Lower lobe of right lung (tissue), 2 donors: ENCODE results near the gene LRRC1. TPM values are rescaled to one million over a fixed set of nuclear protein-coding genes. Genes with fewer than 3 reads are reported as not detected.
A peak's percentile ranks its signal among the peaks of the same experiment; 100 is the strongest.

Source experiments
- ATAC-seq, 2 donors: fragments of 200-7000 bp; cut with Tn5 transposase; one replicate each; pipeline ENCODE4 v1.9.1; 2020 to 2022; ENCODE audit warnings: mild to moderate bottlenecking in 2 of 2, moderate library complexity in 2 of 2
- DNase-seq: peaks from one replicate; pipeline ENCODE4 v3.0.0-alpha.2; 2020
- H3K27ac ChIP-seq: fragments of 200-600 bp; one replicate; pipeline ENCODE4 v1.8.0; 2022
- H3K27me3 ChIP-seq: fragments of 200-600 bp; one replicate; pipeline ENCODE4 v1.8.0; 2022; ENCODE audit warnings: low read depth
- H3K36me3 ChIP-seq: fragments of 200-600 bp; one replicate; pipeline ENCODE4 v1.8.0; 2022; ENCODE audit warnings: mild to moderate bottlenecking
- H3K4me1 ChIP-seq: fragments of 200-600 bp; one replicate; pipeline ENCODE4 v1.8.0; 2022
- H3K4me3 ChIP-seq: fragments of 200-600 bp; one replicate; pipeline ENCODE4 v1.8.0; 2022; ENCODE audit warnings: mild to moderate bottlenecking
- H3K9me3 ChIP-seq: fragments of 200-600 bp; one replicate; pipeline ENCODE4 v1.8.0; 2022
- CTCF ChIP-seq: fragments of 200-600 bp; IDR thresholded peaks from one replicate; pipeline ENCODE4 v1.8.0; 2022; ENCODE audit warnings: antibody characterized with exemption, mild to moderate bottlenecking
- intact Hi-C: fragments of 100-400 bp; cut with DNase I; formaldehyde crosslinking; loops from one replicate; pipeline ENCODE4 v1.11.0; 2022
- long read RNA-seq: library from polyadenylated mRNA; unstranded; transcript quantifications from one replicate; pipeline ENCODE4 v2.0.0, GENCODE V29; 2021
- total RNA-seq: library from RNA; stranded (reverse); fragmentation: NEBNext Ultra II Directional; extraction: Animal tissue kit (Norgen Biotek cat#: 25700); gene quantifications from one replicate; pipeline ENCODE4 v1.2.1, GENCODE V29; 2021
- donor health status: DM: no; HTN: yes; CAD: no; lungs with severe emphysema.

LRRC1 gene
- 13.4 TPM for total RNA-seq
- long read RNA-seq, transcript LRRC1-202 (14 exons, 3,180 nt) = major isoform, 28 of 40 reads
- long read RNA-seq, partial matches to known transcripts = 5 of 40 reads
- long read RNA-seq, other reads (novel, unspliced or antisense) = 7 of 40 reads

- ATAC-seq = peak; percentile 93 to 95
Observed at GRCh38 chr6:53794720-53795339, at the start of gene LRRC1. LRRC1 (plus strand) TSS chr6:53795005; CDS start chr6:53795257, 252 bp downstream.

GRCh38 chr6:53746442-53747103, 48.2 kb upstream of the LRRC1 start:
- no peaks in the 10 kb centered on the region for H3K4me1 ChIP-seq
- intact Hi-C loops = no loop called here
- no peak overlapping the region for H3K27ac ChIP-seq
- ATAC-seq = no peak
- H3K27me3 ChIP-seq = no peaks in the 10 kb centered on the region
- H3K4me3 ChIP-seq = no peak overlapping the region
- H3K9me3 ChIP-seq = no peaks in the 10 kb centered on the region
- no peak for TF ChIP-seq CTCF
- H3K36me3 ChIP-seq = no peaks in the 10 kb centered on the region
- no peak for DNase-seq

More at GRCh38 chr6:53794720-53795339, at the start of gene LRRC1:
- no peaks in the 10 kb centered on the region for H3K36me3 ChIP-seq
- peaks cover 26% of the 10 kb centered on the region for H3K4me1 ChIP-seq
- H3K27ac ChIP-seq = peak within 1 kb of the TSS; percentile 80
- H3K4me3 ChIP-seq = peak within 1 kb of the TSS; percentile 89
- TF ChIP-seq CTCF = no peak
- H3K9me3 ChIP-seq = no peaks in the 10 kb centered on the region
- intact Hi-C loops = no loop called here
- no peaks in the 10 kb centered on the region for H3K27me3 ChIP-seq
- DNase-seq = peak; percentile 94

DNA sequence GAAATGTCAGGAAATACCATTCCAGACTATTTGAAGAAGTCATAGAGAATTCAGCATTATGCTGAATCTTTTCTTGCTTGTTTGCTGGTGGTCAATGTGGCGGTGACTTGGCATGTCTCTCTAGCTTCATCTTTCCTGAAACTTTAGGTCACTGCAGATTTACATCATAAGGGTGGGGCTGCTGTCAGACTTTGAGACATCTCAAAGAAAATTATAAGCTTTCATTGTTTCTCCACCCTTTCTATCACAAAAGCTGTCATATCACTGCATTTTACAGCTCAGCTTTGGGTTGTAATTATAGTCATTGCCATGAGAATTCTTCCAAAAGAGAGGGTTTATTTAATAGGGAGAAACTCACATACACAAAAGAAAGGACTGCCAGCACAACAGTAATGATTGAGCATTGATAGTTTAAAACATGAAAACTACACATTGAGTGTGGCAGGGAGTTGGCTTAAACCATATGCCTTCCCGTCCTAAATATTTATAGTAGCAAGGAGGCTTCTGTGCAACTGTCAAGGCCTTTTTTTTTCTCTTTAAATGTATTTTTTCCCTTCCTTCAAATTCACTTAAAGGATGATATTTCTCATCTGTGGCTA, 44.7 kb upstream of the LRRC1 start:
- Histone ChIP-seq H3K27ac (no peak overlapping the region), H3K36me3 (no peaks in the 10 kb centered on the region), H3K4me3 (no peak overlapping the region), H3K9me3 (no peaks in the 10 kb centered on the region), H3K27me3 (no peaks in the 10 kb centered on the region), H3K4me1 (no peaks in the 10 kb centered on the region)
- DNase-seq (no peak), ATAC-seq (no peak)
- no peak for TF ChIP-seq CTCF
- intact Hi-C loops = no loop called here

GRCh38 chr6:53751417-53751816, 43.4 kb upstream of the LRRC1 start:
- Histone ChIP-seq H3K4me1 (no peaks in the 10 kb centered on the region), H3K9me3 (no peaks in the 10 kb centered on the region), H3K4me3 (no peak overlapping the region), H3K27me3 (no peaks in the 10 kb centered on the region), H3K36me3 (no peaks in the 10 kb centered on the region), H3K27ac (no peak overlapping the region)
- intact Hi-C loops = no loop called here
- TF ChIP-seq CTCF = no peak
- ATAC-seq (no peak), DNase-seq (no peak)

DNA sequence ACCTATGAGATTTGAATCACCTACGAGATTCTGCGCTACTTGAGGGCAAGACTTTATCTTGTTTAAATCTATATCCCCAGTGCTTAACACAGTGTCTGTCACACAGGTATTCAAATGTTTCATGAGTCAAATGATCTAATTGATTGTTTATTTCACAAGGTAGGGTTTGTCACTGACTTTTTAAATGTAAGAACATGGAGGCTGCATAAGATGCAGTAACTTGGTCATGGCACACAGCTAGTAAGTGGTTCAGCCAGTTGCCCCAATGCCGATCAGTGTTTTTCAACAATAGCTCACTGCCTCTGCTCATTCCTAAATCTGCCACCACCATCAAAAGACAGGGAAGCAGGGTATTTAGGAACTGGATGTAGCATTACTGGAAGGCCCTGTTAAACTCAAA, 42.4 kb upstream of the LRRC1 start:
- ATAC-seq (no peak), DNase-seq (no peak)
- TF ChIP-seq CTCF = no peak
- Histone ChIP-seq H3K9me3 (no peaks in the 10 kb centered on the region), H3K4me3 (no peak overlapping the region), H3K27me3 (no peaks in the 10 kb centered on the region), H3K27ac (no peak overlapping the region), H3K36me3 (no peaks in the 10 kb centered on the region), H3K4me1 (no peaks in the 10 kb centered on the region)
- intact Hi-C loops = no loop called here
